GM18517 (cell line): ENCODE results near the gene STAT5A.
"Not testable (repeated sequence)": the region's sequence is repeated elsewhere in the genome, so short reads cannot be mapped to it uniquely, and the experiment has no call there.

Experiments used
- ATAC-seq: cut with Tn5 transposase; IDR thresholded peaks from one replicate; pipeline ENCODE4 v1.9.1; 2021; ENCODE audit warnings: mild to moderate bottlenecking, moderate library complexity; ENCODE audit not compliant: unreplicated experiment

Gene STAT5A

GRCh38 chr17:42283241-42284023, 4.9 kb upstream of the STAT5A start:
- no peak for ATAC-seq

- no peak for ATAC-seq
Observed at GRCh38 chr17:42284024-42284369, 4.3 kb upstream of the STAT5A start.

DNA sequence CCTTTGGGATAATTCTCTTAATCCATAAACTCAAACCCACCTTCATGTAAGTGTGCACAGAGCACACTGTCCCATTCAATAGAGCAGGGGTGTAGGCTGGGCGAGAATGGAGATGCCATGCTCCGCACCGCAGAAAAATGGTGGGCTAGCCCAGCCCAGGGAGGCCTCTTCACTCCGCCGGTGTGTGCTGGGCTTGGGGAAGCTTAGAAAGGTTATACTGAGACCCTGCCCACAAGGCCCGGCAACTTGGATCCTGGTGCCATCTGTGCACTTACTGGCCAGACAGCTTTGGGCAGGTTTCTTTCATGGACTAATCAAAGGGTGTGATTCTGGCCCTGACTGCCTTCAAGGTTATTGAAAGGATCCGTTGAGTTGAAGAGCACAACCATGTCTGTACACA, 3.7 kb upstream of the STAT5A start:
- no peak for ATAC-seq

DNA sequence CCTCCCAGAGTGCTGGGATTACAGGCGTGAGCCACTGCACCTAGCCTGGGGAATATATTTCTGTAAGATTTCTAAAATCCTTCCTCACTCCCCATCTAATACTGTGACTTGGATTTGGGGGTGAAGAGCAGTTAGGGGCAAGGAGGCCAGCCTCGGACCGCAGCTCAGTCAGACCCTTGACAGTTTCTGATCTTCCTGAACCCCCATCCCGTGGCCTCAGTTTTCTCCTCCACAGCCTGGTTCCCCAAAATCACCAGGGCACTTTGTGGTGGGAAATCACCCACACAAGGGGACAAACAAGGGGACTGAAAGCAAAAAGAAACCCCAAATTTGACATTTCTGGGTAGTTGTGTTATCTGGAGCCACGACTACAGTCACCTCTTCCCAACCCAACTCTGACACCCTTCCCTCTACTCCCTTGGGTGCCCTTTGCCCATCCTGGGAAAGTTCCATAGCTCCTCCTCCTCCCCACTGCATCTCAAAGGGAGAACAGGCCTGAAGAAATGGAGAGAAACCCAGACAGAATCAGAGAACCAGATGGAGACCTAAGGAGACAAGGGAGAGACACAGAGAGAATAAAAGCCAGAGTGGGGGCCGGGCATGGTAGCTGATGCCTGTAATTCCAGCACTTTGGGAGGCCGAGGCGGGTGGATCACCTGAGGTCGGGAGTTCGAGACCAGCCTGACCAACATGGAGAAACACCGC, 2.8 kb upstream of the STAT5A start:
- no peak for ATAC-seq

GRCh38 chr17:42286411-42287221, 1.7 kb upstream of the STAT5A start:
- ATAC-seq: no peak

DNA sequence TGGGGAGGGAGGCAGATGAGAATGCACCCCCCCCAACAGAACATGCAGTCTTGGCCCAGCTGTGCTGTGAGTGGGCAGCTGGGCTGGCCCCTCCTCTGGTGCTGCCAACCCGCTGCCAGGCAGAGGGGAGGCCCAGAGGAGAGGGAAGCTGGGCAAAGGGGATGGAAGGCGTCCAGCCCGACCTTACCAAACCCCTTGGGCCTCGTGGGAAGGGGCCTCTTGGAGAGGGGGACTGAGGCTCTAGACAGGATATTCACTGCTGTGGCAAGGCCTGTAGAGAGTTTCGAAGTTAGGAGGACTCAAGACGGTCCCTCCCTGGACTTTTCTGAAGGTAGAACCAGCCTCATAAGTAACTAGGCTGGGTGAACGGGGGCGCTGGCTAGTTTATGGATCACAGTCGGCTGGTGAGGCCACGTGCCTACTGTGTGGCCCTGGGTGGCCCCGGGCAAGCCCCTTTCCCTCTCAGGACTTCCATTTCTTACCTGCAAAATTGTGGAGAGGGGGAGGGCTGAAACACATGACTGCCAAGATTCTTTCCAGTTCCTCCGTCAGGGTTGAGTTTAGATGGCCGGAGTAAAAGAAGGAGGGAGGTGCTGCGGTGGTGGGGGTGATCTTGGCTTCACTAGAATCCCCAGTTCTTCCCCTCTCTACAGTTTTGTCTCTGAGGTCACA, 857 bp upstream of the STAT5A start:
- no peak for ATAC-seq

DNA sequence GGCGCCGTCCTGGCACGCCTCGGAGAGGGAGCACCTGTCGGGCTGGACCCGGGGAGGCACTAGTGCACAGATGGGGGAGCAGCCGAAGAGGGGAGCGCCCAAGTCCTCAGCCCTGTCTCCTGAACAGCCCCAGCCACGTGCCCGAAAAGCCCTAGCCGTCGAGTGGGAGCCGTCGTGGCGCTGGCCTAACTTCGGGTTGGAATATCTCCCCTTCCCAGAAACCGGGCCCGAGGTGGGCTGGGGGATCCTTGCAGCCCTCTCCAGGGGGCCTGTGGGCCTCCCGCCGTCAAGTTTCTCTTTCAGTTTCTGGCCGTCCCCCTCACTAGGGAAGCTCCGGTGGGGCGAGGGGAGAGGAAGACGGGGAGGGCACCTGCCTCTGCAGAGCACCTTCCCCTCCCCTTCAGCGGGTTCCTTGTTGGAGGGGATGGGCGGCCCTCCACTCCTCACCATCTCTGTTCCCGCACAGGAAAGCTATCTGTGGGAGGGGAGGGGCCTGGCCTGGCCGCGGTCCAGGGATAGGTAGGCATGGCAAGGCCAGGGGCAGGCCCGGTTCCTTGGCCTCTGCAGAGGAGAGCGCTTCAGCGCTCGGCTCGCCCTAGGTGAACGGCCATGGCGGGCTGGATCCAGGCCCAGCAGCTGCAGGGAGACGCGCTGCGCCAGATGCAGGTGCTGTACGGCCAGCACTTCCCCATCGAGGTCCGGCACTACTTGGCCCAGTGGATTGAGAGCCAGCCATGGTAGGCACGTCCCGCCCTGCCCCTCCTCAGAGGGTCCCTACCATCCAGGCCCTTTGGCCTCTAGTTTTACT, 709 bp downstream of the STAT5A start:
- ATAC-seq: peak; percentile 18

GRCh38 chr17:42289611-42290181, 1.4 kb downstream of the STAT5A start:
- no peak for ATAC-seq

GRCh38 chr17:42290577-42290976, 2.3 kb downstream of the STAT5A start:
- no peak for ATAC-seq

DNA sequence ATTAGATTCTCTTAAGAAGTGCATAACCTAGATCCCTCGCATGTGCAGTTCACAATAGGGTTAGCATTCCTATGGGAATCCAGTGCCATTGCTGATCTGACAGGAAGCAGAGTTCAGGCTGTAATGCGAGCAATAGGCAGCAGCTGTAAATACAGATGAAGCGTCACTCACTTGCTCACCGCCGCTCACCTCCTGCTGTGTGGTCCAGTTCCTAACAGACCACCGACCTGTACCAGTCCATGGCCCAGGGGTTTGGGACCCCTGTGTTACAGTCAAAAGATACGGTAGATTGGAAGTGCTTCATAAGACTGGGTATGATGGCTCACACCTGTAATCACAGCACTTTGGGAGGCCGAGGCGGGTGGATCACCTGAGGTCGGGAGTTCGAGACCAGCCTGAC, 2.8 kb downstream of the STAT5A start:
- no peak for ATAC-seq

- ATAC-seq: no peak
Observed at GRCh38 chr17:42294469-42295398, 6.4 kb downstream of the STAT5A start.

GRCh38 chr17:42296012-42296411, 7.7 kb downstream of the STAT5A start:
- ATAC-seq: no peak

DNA sequence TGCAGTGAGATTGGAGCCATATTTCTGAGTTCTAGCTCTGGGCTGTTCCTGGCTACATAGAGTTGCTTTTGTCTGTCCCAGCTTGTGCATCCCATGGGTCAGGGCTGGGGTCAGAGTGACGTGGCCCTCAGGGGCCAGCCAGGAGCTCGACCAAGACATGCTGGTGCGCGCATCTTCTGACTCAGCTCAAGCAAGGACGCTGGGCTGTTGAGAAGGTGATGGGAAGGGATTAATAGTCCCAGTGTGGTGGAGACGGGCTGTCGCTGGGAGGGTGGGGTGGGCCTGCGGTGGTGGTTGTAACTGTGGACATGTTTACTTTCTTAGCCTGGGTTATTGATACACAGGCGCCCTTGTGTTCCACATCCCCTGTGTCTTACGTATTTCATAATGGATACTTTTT, 9.5 kb downstream of the STAT5A start:
- ATAC-seq: not testable (repeated sequence)

- not testable (repeated sequence) for ATAC-seq
Observed at GRCh38 chr17:42299361-42299760, 11.1 kb downstream of the STAT5A start.

DNA sequence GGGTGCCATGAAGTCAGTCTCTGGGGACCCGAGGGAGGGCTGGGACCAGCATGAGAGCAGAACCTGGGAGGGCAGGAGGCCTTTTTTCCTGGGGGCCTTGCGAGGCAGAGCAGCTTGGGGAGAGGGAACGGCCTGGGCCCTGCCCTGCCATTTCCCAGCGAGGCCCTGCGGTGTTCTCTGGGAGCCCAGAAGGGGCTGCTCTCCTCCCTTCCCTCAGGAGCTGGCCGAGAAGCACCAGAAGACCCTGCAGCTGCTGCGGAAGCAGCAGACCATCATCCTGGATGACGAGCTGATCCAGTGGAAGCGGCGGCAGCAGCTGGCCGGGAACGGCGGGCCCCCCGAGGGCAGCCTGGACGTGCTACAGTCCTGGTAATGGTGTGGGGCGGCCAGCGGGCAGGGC, 11.6 kb downstream of the STAT5A start:
- not testable (repeated sequence) for ATAC-seq

DNA sequence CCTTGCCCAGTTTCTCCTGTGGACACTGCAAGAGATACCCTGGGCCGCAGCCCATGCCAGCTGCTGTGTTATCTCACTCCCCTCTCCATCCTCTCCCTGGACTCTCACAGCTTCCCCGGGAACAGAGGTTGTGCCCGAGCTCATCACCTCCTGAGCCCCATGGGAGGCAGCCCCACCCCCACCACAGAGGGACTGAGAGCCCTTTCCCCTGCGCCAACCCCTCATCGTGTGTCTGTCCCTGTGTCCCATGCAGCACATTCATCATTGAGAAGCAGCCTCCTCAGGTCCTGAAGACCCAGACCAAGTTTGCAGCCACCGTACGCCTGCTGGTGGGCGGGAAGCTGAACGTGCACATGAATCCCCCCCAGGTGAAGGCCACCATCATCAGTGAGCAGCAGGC, 12.7 kb downstream of the STAT5A start:
- no peak for ATAC-seq

- no peak for ATAC-seq
Observed at GRCh38 chr17:42303694-42304093, 15.4 kb downstream of the STAT5A start.

DNA sequence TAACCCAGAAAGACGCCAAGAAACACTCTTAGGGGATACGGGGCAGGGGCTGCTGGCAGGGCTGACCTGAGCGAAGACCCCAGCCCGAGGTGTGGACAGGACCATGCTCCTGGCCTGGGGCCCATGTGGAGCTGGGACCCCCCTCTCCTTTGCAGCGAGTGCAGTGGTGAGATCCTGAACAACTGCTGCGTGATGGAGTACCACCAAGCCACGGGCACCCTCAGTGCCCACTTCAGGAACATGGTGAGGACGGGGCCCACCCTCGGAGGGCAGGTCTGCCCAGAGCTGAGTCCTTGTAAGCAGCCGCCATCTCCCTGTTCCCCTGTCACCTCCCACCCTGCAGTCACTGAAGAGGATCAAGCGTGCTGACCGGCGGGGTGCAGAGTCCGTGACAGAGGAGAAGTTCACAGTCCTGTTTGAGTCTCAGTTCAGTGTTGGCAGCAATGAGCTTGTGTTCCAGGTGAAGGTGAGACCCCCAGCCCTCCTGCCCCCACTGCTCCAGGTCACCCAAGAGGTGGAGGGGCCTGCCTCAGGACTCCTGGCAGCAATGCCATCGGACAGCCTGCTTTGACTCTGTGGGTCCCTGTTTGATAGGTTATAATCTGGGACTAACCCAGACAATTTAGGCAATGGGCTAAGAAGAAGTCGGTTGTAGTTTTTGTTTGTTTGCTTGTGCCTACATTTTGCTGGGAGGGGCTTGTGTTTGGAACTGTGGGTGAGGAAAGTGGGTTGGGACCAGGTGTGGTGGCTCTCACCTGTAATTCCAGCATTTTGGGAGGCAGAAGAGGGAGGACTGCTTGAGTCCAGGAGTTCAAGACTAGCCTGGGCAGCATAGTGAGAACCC, 16.1 kb downstream of the STAT5A start:
- ATAC-seq: no peak
